Ammon's horn (tissue), 1 donor: ENCODE results near the gene STEAP2.
"Not testable (repeated sequence)": the region's sequence is repeated elsewhere in the genome, so short reads cannot be mapped to it uniquely, and the experiment has no call there.

ENCODE experiments used
- DNase-seq: peaks from one replicate; pipeline ENCODE4 v3.0.0-alpha.2; 2016; ENCODE audit warnings: low spot score

Gene STEAP2

DNA sequence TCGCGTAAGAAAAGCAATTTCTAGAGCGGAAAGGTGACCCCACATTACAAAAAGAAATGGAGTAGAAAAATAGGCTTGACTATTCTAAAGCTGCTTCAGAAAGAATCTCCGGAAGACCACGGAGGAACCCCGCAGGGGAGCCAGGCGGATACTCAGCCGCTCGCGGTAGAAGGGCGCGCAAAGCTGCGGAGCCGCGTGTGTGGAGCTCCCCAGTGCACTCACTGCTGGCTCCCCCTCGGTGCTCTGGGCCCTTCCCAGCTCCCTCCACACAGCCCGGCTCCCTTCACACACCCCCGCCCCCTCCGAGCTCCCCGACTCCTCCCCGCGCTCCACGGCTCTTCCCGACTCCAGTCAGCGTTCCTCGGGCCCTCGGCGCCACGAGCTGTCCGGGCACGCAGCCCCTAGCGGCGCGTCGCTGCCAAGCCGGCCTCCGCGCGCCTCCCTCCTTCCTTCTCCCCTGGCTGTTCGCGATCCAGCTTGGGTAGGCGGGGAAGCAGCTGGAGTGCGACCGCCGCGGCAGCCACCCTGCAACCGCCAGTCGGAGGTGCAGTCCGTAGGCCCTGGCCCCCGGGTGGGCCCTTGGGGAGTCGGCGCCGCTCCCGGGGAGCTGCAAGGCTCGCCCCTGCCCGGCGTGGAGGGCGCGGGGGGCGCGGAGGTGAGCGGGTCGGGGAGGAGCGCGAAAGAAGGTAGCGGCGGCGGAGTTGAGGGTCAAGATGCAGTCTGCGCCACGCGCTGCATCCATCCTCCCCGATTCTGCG, at the start of gene STEAP2:
Gene STEAP2 (plus strand): TSS at position 350 of the 758 bp plus-strand sequence. CDS start 13,343 bp downstream, outside the sequence.
- DNase-seq, result peak; percentile 85

DNA sequence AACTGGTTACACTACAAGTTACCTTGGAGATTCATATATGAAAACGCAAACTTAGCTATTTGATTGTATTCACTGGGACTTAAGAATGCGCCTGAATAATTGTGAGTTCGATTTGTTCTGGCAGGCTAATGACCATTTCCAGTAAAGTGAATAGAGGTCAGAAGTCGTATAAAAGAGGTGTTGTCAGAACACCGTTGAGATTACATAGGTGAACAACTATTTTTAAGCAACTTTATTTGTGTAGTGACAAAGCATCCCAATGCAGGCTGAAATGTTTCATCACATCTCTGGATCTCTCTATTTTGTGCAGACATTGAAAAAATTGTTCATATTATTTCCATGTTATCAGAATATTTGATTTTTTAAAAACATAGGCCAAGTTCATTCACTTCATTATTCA, 48.0 kb upstream of the STEAP2 start:
- DNase-seq, result no peak

DNA sequence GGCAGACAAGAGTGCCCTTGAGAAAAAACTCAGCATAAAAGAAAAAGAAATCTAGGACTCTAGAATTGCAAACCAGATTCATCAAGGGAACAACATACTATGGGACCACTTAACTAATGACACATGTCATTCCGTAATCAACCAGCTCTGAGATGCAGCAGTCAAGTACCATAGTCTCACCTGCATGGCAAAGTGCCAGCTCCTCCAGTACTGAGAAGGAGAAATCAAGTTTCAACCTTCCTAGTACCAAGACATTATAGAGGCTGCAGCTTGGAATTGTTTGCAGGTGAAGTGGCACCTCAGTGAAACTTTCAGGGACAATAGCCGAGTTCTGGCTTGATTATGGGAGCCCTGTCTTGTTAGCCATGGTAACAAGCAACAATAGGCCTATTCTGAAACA, 45.8 kb upstream of the STEAP2 start:
- no peak for DNase-seq

DNA sequence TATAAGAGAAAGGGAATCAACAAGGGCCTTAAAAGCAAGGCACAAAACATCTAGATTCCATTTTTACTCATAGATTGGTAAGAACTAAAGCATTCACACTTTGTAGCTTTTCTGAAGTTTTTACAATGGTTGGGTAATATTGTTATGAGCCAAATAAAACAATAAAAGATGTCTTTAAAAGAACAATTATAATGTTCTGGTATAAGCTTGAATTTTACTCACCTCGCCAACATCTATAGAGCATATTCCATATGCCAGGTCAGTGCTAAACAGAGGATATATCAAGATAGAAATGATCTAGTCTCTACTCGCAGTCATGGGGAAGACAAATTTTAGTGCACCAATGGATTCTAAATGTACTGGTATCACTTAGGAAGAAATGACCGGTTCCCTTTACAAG, 45.4 kb upstream of the STEAP2 start:
- DNase-seq, result no peak

DNA sequence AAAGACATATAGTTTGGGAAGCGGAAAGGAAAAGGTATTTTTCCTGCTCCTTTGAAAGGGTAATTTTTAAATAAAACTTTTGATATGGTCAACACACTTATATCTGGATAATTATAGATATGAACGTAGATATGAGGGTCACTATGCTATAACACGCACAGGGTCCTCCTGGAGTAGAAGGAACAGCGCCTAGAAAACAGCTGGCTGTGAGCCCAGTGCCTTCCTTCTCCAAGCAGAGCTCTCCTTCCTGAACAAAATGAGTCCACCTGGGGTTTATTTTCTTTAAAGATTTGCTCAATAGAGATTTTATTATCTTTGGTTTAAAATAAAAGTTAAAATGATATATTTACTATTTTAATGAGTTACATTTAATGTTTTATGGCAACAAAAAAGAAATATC, 44.2 kb upstream of the STEAP2 start:
- no peak for DNase-seq

DNA sequence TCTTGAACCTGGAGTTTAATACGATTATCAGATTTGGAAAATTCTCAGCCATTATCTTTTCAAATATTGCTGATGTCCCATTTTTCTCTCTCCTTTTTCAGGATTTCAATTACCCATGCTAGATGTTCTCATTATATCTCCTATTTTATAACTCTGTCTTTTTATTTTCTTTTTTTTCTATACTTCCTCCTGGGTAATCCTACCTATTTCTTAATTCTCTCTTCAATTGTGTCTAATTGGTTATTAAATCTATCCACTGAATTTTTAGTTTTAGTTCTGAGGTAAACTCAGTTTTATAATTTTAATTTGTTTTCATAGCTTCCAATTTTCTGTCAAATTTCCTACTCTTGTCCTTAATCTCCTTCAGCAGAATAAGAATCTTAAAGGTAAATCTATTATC, 41.6 kb upstream of the STEAP2 start:
- DNase-seq, result no peak

DNA sequence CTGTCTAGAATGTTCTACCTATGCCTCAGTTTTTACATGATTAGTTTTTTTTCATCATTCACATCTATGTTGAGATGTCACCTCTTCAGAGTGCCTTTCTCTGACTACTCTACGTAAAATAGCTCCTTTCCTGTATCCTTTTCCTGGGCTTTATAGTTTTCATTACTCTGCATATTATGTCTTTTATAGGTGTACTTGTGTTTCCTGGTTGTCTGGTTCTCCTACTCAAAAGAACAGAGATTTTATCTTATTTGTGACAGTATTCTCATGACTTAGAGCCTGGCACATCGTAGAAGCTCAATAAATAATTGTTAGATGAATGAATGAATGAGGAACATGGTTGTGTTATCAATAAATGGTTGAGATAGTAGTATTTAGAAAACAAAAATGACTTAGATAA, 39.4 kb upstream of the STEAP2 start:
- no peak for DNase-seq

DNA sequence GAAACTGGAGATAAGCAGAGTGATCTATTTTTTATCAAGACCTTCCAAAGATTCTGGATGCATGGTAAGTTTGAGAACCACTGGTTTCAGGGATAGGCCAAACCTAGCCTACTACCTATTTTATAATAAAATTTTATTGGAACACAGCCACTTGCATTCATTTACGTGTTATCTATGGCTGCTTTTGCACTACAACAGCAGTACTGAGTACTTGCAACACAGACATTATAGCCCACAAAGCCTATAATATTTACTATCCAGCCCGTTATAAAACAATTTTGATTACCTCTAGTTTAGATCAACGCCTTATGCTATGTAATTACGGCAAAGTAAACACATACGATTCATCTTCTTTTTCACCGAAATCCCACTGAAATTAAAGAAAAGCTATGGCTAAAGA, 38.9 kb upstream of the STEAP2 start:
- DNase-seq, result no peak

DNA sequence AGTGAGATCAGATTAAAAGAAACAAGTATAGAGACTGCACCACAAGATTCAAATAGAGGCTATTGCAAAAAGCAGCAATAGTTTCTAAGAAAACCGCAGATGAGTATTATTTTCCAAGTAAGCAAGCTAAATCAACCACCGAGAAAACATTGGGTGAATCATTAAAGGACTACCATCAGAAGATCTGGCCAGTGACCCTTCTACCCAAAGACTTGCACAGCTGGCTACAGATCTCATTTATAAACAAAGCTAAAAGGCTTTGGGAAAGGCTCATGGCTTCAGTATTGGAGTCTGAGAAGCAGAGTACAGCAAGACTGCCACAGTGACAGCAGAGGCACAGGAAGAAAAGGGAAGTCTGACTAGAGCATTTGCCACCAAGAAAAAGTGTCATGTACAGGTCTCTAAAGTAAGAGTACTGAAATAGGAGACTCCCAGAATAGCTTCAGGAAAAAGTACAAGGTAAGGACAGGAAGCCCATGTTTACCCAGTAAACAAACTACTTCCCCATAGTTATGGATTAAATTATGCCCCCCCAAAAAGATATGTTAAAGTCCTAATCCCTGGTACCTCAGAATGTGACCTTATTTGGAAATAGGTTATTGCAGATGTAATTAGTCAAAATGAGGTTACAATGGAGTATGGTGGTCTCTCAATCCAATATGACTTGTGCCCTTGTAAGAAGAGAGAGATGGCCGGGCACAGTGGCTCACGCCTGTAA, 38.3 kb upstream of the STEAP2 start:
- DNase-seq, result no peak

DNA sequence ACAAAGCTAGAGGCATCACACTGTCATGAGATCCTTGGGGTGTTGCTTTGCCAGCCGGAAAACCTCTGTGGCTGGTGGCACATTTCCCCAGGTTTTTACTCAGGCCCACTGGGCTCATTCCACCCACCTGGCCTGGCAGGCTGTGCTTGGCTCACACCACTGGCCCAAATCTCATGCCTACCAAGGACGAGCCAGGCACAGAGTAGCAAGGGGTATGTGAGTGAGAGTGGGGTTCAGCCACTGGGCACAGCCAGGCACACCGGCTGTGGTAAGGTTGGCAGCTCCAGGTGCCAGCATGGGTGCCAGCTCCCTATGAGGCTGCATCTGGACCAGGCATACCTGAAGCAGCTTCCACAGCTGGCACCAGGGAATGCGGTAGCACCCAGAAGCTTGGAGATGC, 35.9 kb upstream of the STEAP2 start:
- DNase-seq, result no peak

DNA sequence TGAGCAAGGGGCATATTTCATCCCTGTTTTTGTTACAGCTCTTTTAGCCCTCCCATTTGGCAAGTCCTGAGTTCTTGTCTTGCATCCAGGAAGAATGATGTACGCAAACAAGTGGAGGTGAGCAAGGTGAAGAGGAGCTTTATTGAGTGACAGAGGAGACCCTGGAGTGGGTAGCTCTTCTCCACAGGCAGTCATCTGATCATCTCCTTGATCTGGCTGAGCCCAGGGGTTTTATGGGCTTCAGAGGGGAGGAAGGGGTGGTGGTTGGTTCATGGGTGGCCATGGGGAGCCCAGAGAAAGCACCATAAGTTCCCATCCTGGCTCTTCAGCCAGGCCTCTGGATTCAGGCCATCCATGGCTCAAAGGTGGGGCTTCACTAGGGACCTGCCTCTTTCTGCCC, 35.3 kb upstream of the STEAP2 start:
- DNase-seq, result no peak

DNA sequence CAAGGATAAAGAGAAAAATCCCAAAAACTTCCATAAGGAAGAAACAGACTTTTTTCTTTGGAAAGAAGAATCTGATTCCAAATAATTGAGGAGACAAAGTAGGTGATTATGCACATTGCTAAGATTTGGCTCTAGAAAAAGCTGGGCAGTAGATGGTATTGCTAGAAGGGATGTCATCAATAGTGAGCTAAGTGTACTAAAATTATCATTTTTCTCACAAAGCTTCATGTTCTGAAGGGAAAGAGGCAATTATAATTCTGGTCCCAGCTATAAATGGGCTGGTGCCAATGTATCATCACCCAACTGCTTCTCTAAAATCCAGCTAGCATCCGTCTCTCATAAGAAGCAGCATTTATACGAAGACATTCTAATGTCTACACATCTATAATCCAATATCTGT, 33.4 kb upstream of the STEAP2 start:
- peak; percentile 28 for DNase-seq

DNA sequence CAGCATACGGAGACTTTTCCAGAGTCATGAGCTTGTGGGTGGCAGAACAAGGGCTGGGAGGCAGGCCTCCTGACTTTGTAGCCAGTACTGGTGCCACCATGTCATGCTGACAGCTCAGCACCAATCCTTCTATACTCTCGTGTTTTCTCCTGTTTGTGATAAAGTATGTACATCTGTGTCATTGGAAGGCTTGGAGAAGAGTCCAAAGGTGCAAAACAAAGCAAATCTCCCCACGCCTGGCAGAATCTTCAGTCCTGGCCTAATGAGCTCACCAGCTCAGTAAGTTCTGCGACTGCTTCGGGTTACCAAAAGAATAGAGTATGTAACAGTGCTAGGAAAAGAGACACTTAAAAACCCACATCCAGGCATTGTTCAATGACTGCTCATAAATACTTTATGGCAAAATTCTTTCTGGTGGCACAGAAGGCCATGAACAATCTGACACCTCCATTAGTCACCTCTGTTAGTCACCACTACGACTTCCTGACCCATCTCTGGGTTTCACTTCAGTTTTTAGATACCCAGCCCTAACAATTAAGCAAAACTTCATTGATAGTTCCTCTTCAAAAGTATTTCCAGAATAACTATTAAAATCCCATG, 32.8 kb upstream of the STEAP2 start:
- DNase-seq, result peak; percentile 8

DNA sequence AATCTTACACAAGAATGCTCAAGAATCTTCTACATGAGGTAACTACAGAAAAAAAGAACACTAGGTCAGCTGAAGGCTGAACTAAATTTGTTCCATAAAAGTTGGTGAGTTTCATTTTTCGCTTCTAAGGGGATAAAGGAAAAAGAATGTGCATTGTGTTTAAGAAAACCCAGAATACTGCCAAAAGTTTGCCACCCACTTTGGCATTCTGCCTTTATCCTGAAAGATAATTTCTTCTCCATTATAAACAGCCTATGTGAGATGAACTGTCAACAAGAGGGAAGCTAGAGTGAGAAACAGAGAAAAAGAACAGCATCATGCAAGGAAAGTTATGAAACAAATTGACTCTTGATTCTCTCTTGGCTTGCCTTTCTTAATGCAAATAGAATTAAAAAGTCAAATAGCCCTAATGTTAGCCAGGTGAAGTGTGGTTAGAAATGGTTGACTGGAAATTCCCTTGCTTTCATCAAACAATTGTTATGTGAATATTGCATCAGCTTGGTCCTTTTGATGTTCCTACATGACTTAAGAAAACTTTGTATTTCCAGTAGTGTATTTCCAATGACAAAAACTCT, 31.4 kb upstream of the STEAP2 start:
- no peak for DNase-seq

DNA sequence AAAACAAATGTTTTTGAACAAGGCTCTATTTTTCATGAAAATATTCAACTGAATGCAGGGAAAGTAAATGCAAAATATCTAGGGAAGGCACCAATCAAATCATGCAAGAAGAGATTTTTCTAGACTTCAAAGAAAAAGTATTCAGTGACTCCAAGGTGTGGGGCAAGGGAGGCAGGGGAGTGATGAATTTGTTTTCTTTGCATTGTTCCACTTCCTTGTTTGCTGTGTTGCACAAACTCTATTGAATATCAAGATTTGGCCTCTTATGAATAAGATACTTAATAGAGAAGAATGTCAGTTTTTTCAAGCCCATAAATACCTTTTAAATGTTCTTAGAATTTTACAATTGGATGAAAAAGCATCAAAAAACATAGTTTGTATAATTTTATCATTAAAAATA, 30.9 kb upstream of the STEAP2 start:
- DNase-seq, result no peak

DNA sequence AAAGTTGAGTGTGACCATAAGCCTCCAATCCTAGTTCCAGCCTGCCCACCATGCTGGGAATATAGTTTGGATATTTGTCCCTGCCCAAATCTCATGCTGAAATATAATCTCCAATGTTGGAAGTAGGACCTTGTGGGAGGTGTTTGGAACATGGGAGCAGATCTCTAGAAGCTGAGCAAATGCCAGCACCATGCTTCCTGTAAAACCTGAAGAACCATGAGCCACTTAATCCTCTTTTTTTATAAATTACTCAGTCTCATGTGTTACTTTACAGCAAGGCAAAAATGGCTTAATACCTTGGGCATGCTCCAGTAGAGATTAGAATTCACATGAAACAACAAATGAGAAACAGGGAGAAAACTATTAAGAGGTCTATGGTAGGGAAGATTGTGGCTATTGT, 30.1 kb upstream of the STEAP2 start:
- DNase-seq, result no peak

DNA sequence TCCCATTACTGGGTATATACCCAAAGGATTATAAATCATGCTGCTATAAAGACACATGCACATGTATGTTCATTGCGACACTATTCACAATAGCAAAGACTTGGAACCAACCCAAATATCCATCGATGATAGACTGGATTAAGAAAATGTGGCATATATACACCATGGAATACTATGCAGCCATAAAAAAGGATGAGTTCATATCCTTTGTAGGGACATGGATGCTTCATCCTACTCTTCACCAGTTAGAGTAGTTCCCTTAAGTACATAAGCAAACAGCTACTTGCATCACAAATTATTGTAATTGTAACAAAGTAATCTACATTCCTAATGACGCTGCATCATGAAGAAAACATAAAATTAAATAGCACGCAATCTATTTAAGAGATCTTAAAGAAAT, 25.2 kb upstream of the STEAP2 start:
- DNase-seq, result not testable (repeated sequence)

DNA sequence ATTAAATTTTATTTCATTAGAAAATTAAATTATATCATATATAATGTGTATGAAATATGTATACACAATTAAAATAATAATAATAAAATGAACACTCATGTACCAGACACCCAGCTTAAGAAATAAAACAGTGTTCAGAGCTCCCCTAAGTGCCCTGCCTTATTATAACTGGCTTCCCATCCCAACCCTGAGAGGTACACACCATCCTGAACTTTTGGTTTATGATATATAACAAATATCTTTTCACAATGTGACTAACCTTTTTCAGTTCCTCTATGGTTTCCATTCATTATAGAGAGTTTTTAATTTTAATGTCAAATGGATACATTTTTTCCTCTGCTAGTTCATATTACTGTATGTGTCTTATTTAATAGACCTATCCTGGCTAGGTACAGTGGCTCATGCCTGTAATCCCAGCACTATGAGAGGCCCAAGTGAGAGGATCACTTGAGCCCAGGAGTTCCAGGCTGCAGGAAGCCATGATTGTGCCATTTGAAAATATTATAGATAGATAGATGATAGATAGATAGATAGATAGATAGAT, 24.0 kb upstream of the STEAP2 start:
- no peak for DNase-seq

DNA sequence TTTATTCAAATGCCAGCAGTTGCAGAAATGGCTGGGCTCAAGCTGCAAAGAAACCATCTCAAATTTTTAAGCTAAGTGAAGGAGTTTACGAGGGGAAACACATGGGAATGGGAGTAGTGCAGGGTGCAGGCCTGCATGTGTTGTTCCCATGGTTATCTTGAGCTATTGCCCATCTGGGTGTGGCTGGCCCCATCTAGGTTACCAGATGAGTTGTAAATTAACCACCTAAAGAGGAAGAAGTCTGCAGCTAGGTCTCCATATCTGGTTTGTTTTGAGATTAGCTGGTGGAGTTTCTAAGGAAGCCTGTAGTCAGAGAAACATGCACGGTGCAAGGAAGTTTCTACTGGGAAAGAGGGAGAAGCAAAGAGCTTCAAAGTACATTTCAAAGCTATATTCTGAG, 23.3 kb upstream of the STEAP2 start:
- no peak for DNase-seq

DNA sequence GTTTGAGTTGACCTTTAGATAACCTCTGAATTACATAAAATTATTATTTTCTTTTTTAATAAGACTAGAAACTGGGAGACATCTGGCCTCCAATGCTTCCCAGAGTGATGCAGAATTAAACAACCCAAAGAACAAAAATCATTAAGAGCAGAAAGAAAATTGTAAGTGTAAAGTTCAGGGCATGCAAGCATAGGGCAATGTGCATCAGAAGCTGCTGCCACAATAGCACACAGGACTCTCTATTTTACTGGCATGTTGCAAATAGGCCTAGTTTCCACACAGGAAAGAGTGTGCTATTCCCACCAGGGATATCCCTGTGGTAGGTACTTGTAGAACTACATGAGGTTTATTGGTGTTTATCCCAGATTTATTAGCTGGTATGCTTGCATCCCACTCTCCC, 20.5 kb upstream of the STEAP2 start:
- no peak for DNase-seq

DNA sequence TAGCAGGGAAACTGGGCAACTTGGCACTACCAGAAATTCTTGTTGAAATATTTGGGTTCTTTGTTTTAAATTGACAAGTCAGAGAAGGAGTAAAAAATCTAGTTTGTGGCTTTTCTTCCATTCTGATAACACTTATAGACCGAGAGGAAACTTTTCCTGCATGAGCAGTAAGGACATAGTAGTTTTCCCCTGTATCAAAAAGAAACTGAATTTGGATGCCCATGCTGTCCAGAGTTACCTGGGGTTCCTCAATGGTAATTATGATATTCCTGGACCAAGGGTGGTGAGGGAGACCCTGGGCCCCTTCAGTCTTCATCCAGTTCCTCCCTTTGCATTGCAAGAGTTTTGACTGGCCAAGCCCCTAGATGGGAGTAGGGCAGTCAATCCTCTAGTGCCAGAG, 19.9 kb upstream of the STEAP2 start:
- DNase-seq, result no peak

DNA sequence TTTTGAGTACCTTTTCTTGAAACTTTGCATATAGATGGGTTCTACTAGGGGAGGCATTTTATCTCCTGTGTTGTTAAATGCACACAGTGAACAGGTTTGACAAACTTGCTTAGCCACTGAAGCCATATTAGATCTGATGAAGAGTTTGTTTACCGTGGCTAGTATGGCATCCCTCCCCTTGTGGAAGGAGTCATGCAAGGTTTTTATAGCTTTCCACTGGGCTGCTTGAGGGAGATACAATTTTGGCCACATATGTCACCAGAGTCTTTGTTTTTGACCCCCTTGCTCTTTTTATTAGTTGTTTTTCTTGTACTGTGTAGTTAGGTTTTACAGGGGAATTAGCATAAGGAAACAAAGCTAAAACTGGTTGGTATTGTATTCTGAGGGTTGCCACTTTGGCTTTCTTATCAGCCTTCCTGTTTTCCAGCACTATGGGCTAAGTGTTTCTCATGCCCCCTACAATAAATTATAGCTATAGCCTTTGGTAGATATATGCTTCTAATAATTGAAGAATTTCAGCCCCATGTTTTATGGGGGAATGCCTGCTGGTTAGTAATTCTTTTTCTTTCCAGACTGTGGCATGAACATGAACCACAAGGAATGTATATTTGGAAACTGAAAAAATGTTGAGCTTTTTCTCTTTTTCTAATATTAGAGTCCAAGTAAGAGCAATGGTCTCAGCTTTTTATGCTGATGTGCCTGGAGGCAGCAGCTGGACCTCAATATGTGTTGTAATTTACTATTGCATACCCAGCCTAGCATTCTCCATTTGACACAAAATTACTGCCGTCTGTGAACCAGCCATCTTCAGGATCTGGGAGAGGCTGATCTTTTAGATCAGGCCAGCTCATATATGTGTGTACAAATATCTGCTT, 18.4 kb upstream of the STEAP2 start:
- no peak for DNase-seq
